SK-N-SH (cell line): ENCODE measurements around the gene GMPR. TPM values are rescaled to one million over a fixed set of nuclear protein-coding genes. Genes with fewer than 3 reads are reported as not detected.

Experiments
- CTCF ChIA-PET: fragments of 300-600, 350-600 bp; formaldehyde crosslinking; extraction: SDS; loops from one replicate; lab custom pipeline; 2021; lab: Yijun Ruan, JAX
- POLR2A ChIA-PET: fragments of 350-600 bp; sonication (Branson Sonifier 250); formaldehyde crosslinking; extraction: SDS; loops from one replicate; lab custom pipeline; 2020; ENCODE audit warnings: antibody characterized with exemption, inconsistent platforms; lab: Yijun Ruan, JAX
- DNase-seq: peaks from one replicate; pipeline ENCODE4 v3.0.0; 2012
- H2AFZ ChIP-seq: fragments of 200-600 bp; sonication (generic); 2 replicates; pipeline ENCODE4 v1.8.1; 2016; ENCODE audit warnings: antibody characterized with exemption, mild to moderate bottlenecking, low read depth
- H3F3A ChIP-seq: fragments of 200-600 bp; sonication (generic); replicated peaks from 2 replicates; pipeline ENCODE3; 2016; ENCODE audit warnings: antibody characterized with exemption, mild to moderate bottlenecking; ENCODE audit not compliant: insufficient read depth
- H3K27ac ChIP-seq, 2 experiments: fragments of 200-500 bp in 1 of 2; fragments of 200-600 bp in 1 of 2; sonication (Bioruptor generic) in 1 of 2; sonication (generic), shearing (Covaris generic) in 1 of 2; 2 replicates each; pipeline versions ENCODE4 v1.5.1 to v1.6.1; 2014 to 2016; ENCODE audit warnings: low read depth in 2 of 2, inconsistent platforms in 1 of 2, low read length in 1 of 2, mild to moderate bottlenecking in 1 of 2, mixed read lengths in 1 of 2
- H3K27me3 ChIP-seq: fragments of 200-600 bp; sonication (generic), shearing (Covaris generic); 2 replicates; pipeline ENCODE4 v1.6.1; 2016; ENCODE audit warnings: mixed run types; ENCODE audit not compliant: insufficient read depth
- H3K36me3 ChIP-seq, 2 experiments: fragments of 200-500 bp in 1 of 2; fragments of 200-600 bp in 1 of 2; sonication (Bioruptor generic) in 1 of 2; sonication (generic) in 1 of 2; replicated peaks in 1 of 2; 2 replicates each; pipeline versions ENCODE3 to v1.5.1; 2014 to 2016; ENCODE audit warnings: low read length in 1 of 2, mild to moderate bottlenecking in 1 of 2; ENCODE audit not compliant: insufficient read depth in 2 of 2, control insufficient read depth in 1 of 2
- H3K4me1 ChIP-seq, 2 experiments: fragments of 200-500 bp in 1 of 2; fragments of 200-600 bp in 1 of 2; sonication (Bioruptor generic) in 1 of 2; sonication (generic), shearing (Covaris generic) in 1 of 2; 2 replicates each; pipeline versions ENCODE4 v1.5.1 to v1.6.1; 2014 to 2016; ENCODE audit warnings: low read depth in 1 of 2, low read length in 1 of 2, mixed run types in 1 of 2; ENCODE audit not compliant: insufficient read depth in 2 of 2, control insufficient read depth in 1 of 2
- H3K4me2 ChIP-seq: fragments of 200-600 bp; sonication (generic), shearing (Covaris generic); 2 replicates; pipeline ENCODE4 v1.6.1; 2017; ENCODE audit warnings: mixed run types
- H3K4me3 ChIP-seq, 2 experiments: fragments of 200-500 bp in 1 of 2; fragments of 200-600 bp in 1 of 2; sonication (Bioruptor generic) in 1 of 2; sonication (generic), shearing (Covaris generic) in 1 of 2; 2 replicates each; pipeline versions ENCODE4 v1.5.1 to v1.8.1; 2014 to 2016; ENCODE audit warnings: low read depth in 2 of 2, inconsistent platforms in 1 of 2, low read length in 1 of 2, mild to moderate bottlenecking in 1 of 2, mixed read lengths in 1 of 2, moderate library complexity in 1 of 2
- H3K79me2 ChIP-seq: fragments of 200-600 bp; sonication (generic); 2 replicates; pipeline ENCODE4 v1.8.1; 2017; ENCODE audit warnings: mild to moderate bottlenecking; ENCODE audit not compliant: insufficient read depth
- H3K9ac ChIP-seq: fragments of 200-600 bp; sonication (generic); 2 replicates; pipeline ENCODE4 v1.6.1; 2017; ENCODE audit warnings: mixed run types
- H3K9me2 ChIP-seq: fragments of 200-600 bp; sonication (generic); 2 replicates; pipeline ENCODE4 v1.6.1; 2017; ENCODE audit warnings: mixed run types
- H3K9me3 ChIP-seq: fragments of 200-600 bp; sonication (generic); 2 replicates; pipeline ENCODE4 v1.6.1; 2017; ENCODE audit warnings: mixed run types, mild to moderate bottlenecking, moderate library complexity
- H4K20me1 ChIP-seq: fragments of 200-600 bp; sonication (generic); 2 replicates; pipeline ENCODE4 v1.6.1; 2017; ENCODE audit warnings: mild to moderate bottlenecking, mixed run types; ENCODE audit not compliant: insufficient read depth
- CHD2 ChIP-seq: fragments of 150-350 bp; IDR thresholded peaks from 2 replicates; pipeline ENCODE4 v1.6.1; 2018; ENCODE audit warnings: low read length; ENCODE audit not compliant: partially characterized antibody
- EP300 ChIP-seq, 2 experiments: IDR thresholded peaks; 2 replicates each; pipeline versions ENCODE4 v1.4.0 to v1.6.1; 2012; ENCODE audit warnings: borderline replicate concordance in 1 of 2, low read depth in 1 of 2, low read length in 1 of 2
- FOSL2 ChIP-seq: IDR thresholded peaks from 2 replicates; pipeline ENCODE4 v1.4.0; 2012; ENCODE audit warnings: low read depth, mild to moderate bottlenecking, moderate library complexity, borderline replicate concordance
- FOXJ3 ChIP-seq: sonication (generic); formaldehyde crosslinking; IDR thresholded peaks from 2 replicates; pipeline ENCODE4 v1.5.1; 2020; ENCODE audit warnings: mild to moderate bottlenecking, missing genetic modification reagents
- GATA2 ChIP-seq: sonication (generic); formaldehyde crosslinking; IDR thresholded peaks from 2 replicates; pipeline ENCODE4 v1.5.0; 2020; ENCODE audit warnings: mild to moderate bottlenecking, missing genetic modification reagents
- JUND ChIP-seq: IDR thresholded peaks from 2 replicates; pipeline ENCODE4 v1.4.0; 2012
- MAX ChIP-seq: IDR thresholded peaks from 2 replicates; pipeline ENCODE4 v1.4.0; 2012; ENCODE audit warnings: low read depth
- MEF2A ChIP-seq: IDR thresholded peaks from 2 replicates; pipeline ENCODE4 v1.4.0; 2012; ENCODE audit warnings: low read depth, borderline replicate concordance
- MXI1 ChIP-seq: IDR thresholded peaks from 2 replicates; pipeline ENCODE4 v1.6.1; 2012; ENCODE audit warnings: mild to moderate bottlenecking, low read depth, low read length, improper control_type of control experiment
- NRF1 ChIP-seq: IDR thresholded peaks from 2 replicates; pipeline ENCODE4 v1.6.1; 2012; ENCODE audit warnings: low read depth, mild to moderate bottlenecking, low read length
- POLR2AphosphoS5 ChIP-seq: IDR thresholded peaks from 2 replicates; pipeline ENCODE4 v1.6.1; 2012; ENCODE audit warnings: low read depth, low read length
- RCOR1 ChIP-seq: fragments of 150-350 bp; IDR thresholded peaks from 2 replicates; pipeline ENCODE4 v1.6.1; 2017; ENCODE audit warnings: antibody characterized with exemption, low read length
- REST ChIP-seq: IDR thresholded peaks from 2 replicates; pipeline ENCODE4 v1.6.1; 2012; ENCODE audit warnings: mild to moderate bottlenecking, low read depth, low read length, moderate library complexity
- RXRA ChIP-seq: IDR thresholded peaks from 2 replicates; pipeline ENCODE4 v1.4.0; 2012; ENCODE audit warnings: low read depth, mild to moderate bottlenecking, borderline replicate concordance
- SMC3 ChIP-seq: IDR thresholded peaks from 2 replicates; pipeline ENCODE4 v1.6.1; 2012; ENCODE audit warnings: low read depth, low read length, improper control_type of control experiment
- TAF1 ChIP-seq: IDR thresholded peaks from 2 replicates; pipeline ENCODE4 v1.6.1; 2012; ENCODE audit warnings: low read depth, mild to moderate bottlenecking, low read length, moderate library complexity, borderline replicate concordance
- TCF12 ChIP-seq: IDR thresholded peaks from 2 replicates; pipeline ENCODE4 v1.4.0; 2012
- TEAD4 ChIP-seq: IDR thresholded peaks from 2 replicates; pipeline ENCODE4 v1.4.0; 2012; ENCODE audit warnings: mild to moderate bottlenecking, borderline replicate concordance; ENCODE audit not compliant: insufficient read depth
- ZBTB33 ChIP-seq: IDR thresholded peaks from 2 replicates; pipeline ENCODE4 v1.4.0; 2012; ENCODE audit warnings: low read depth, borderline replicate concordance
- WGBS: methylation state at CpG from one replicate; pipeline ENCODE4 v1.1.6; 2017; ENCODE audit warnings: low lambda C conversion rate; 5-methylcytosine and 5-hydroxymethylcytosine counted together
- polyA plus RNA-seq, 3 experiments: library from polyadenylated mRNA; depleted of rRNA; stranded (reverse); fragments of >200 nt; gene quantifications; 2 replicates each; pipeline ENCODE4 v1.2.3, GENCODE V29; 2012

The GMPR gene
- polyA plus RNA-seq, 1 of the 3 experiments (the other 2 are of a cell fraction): 21.0 TPM

GRCh38 chr6:16334671-16335070 lies 96.3 kb downstream of the GMPR start (continued):
- TF ChIP-seq ZBTB33 (no peak), TEAD4 (no peak), SMC3 (no peak), GATA2 (CRISPR knock-in tag) (no peak), NRF1 (no peak), FOXJ3 (no peak), CHD2 (no peak), TAF1 (no peak)

- H3K27me3 ChIP-seq: no peaks in the 10 kb centered on the region
- POLR2A ChIA-PET: no interaction called here
- peak overlapping the region; percentile 44 to 75 for H3K27ac ChIP-seq
- H3K4me3 ChIP-seq: no peak overlapping the region
- H3K4me1 ChIP-seq: peaks cover 55 to 68% of the 10 kb centered on the region in 2 experiments
- no peak overlapping the region for H2AFZ ChIP-seq
- no peaks in the 10 kb centered on the region for H3K9me3 ChIP-seq
- peaks cover 8% of the 10 kb centered on the region; the same call in 1 of the 2 replicates for H4K20me1 ChIP-seq
- no peak overlapping the region; the same call in 1 of the 2 replicates for H3K4me2 ChIP-seq
- WGBS: 93% methylated on average over 10 of the region's 10 CpGs
- H3K36me3 ChIP-seq: no peaks in the 10 kb centered on the region
- H3F3A ChIP-seq: peaks cover 49% of the 10 kb centered on the region
- CTCF ChIA-PET: interaction anchor here (0.8 to 10.8 kb wide), 7 partner anchors 10 to 428 kb away, joined by 3 to 289 read pairs (median 6); partner anchors contain the start of gene ATXN1
- H3K9ac ChIP-seq: no peak overlapping the region
- H3K79me2 ChIP-seq: peaks cover 9% of the 10 kb centered on the region
- DNase-seq: no peak
- no peak for TF ChIP-seq FOSL2
- H3K9me2 ChIP-seq: no peaks in the 10 kb centered on the region
Observed at GRCh38 chr6:16335176-16335575, 96.8 kb downstream of the GMPR start.

- Histone ChIP-seq H2AFZ (no peak overlapping the region), H3K9ac (no peak overlapping the region), H3K27ac (peak overlapping the region; percentile 89 to 94; a peak in 3 of 4 replicates), H3K9me2 (no peaks in the 10 kb centered on the region), H3K4me2 (no peak overlapping the region; the same call in 1 of the 2 replicates), H4K20me1 (peaks cover 6% of the 10 kb centered on the region; the same call in 1 of the 2 replicates), H3K36me3 (no peaks in the 10 kb centered on the region), H3F3A (peaks cover 49% of the 10 kb centered on the region), H3K79me2 (peaks cover 9% of the 10 kb centered on the region), H3K4me1 (peaks cover 55 to 68% of the 10 kb centered on the region in 2 experiments), H3K9me3 (no peaks in the 10 kb centered on the region), H3K4me3 (no peak overlapping the region), H3K27me3 (no peaks in the 10 kb centered on the region)
- POLR2A ChIA-PET: interaction anchor here (0.6 to 1.9 kb wide), 2 partner anchors 33 to 35 kb away, joined by 3 to 5 read pairs; no protein-coding TSS in a partner anchor
- WGBS: 93% methylated on average over 3 of the region's 6 CpGs
- DNase-seq: no peak
- CTCF ChIA-PET: interaction anchor here (0.9 to 10.8 kb wide), 9 partner anchors 9 to 427 kb away, joined by 3 to 289 read pairs (median 4); no protein-coding TSS in a partner anchor
- TF ChIP-seq TEAD4 (no peak), RXRA (no peak), REST (no peak), MAX (no peak), RCOR1 (no peak), EP300 (IDR thresholded peaks at IDR 0.05; ENCODE audit: borderline replicate concordance in 1 of 2, low read depth in 1 of 2, low read length in 1 of 2) (no peak), TCF12 (no peak), TAF1 (no peak), JUND (no peak), POLR2AphosphoS5 (no peak), NRF1 (no peak), MEF2A (no peak), MXI1 (no peak), FOSL2 (no peak)
Observed at GRCh38 chr6:16336056-16336818, 97.8 kb downstream of the GMPR start.
